Spleen (tissue), 11 donors: ENCODE measurements around the gene AHNAK2. TPM values are rescaled to one million over a fixed set of nuclear protein-coding genes. Genes with fewer than 3 reads are reported as not detected.
A peak's percentile ranks its signal among the peaks of the same experiment; 100 is the strongest.

Source experiments
- DNase-seq: peaks from one replicate; pipeline ENCODE4 v3.0.0-alpha.2; 2020
- H3K27ac ChIP-seq, 8 donors: fragments of 200-600 bp; sonication (generic) in 7 of 8; 1 replicate in 4 of 8; 2 replicates in 4 of 8; pipeline versions ENCODE4 v1.5.0 to v1.8.0; 2016 to 2021; ENCODE audit warnings: inconsistent platforms in 4 of 8, mild to moderate bottlenecking in 4 of 8, moderate library complexity in 1 of 8
- H3K27me3 ChIP-seq, 7 donors: fragments of 200-600 bp; sonication (generic) in 6 of 7; replicated peaks in 1 of 7; 1 replicate in 4 of 7; 2 replicates in 3 of 7; pipeline versions ENCODE4 v1.5.0 to v1.8.0; 2016 to 2021; ENCODE audit warnings: inconsistent platforms in 3 of 7, mild to moderate bottlenecking in 1 of 7
- H3K36me3 ChIP-seq, 6 donors: fragments of 200-600 bp; sonication (generic) in 5 of 6; 1 replicate in 4 of 6; 2 replicates in 2 of 6; pipeline versions ENCODE4 v1.5.0 to v1.8.0; 2016 to 2021; ENCODE audit warnings: inconsistent platforms in 2 of 6
- H3K4me1 ChIP-seq, 6 donors: fragments of 200-600 bp; sonication (generic) in 5 of 6; 1 replicate in 3 of 6; 2 replicates in 3 of 6; pipeline versions ENCODE4 v1.5.0 to v1.8.0; 2016 to 2021; ENCODE audit warnings: inconsistent platforms in 3 of 6
- H3K4me3 ChIP-seq, 8 donors: fragments of 200-600 bp; sonication (generic) in 7 of 8; 1 replicate in 4 of 8; 2 replicates in 4 of 8; pipeline versions ENCODE4 v1.5.0 to v1.8.0; 2016 to 2021; ENCODE audit warnings: inconsistent platforms in 4 of 8, mild to moderate bottlenecking in 4 of 8, moderate library complexity in 2 of 8
- H3K9me3 ChIP-seq, 8 donors: fragments of 200-600 bp; sonication (generic) in 7 of 8; 1 replicate in 4 of 8; 2 replicates in 4 of 8; pipeline versions ENCODE4 v1.5.0 to v1.8.0; 2016 to 2021; ENCODE audit warnings: inconsistent platforms in 4 of 8
- POLR2A ChIP-seq, 3 donors: fragments of 450-650 bp; IDR thresholded peaks; one replicate each; pipeline ENCODE4 v1.5.1; 2017; ENCODE audit warnings: antibody characterized with exemption in 3 of 3, mild to moderate bottlenecking in 1 of 3
- POLR2AphosphoS5 ChIP-seq, 3 donors: sonication (generic); formaldehyde crosslinking; IDR thresholded peaks; one replicate each; pipeline ENCODE4 v1.5.1; 2017; ENCODE audit warnings: antibody characterized with exemption in 3 of 3
- WGBS, 5 donors: extraction: QIAGEN DNeasy Blood & Tissue Kit in 3 of 5; methylation state at CpG; one replicate each; pipeline versions ENCODE4 v1.1.5 to v1.1.7; 2013 to 2018; 5-methylcytosine and 5-hydroxymethylcytosine counted together
- intact Hi-C: fragments of 100-400 bp; cut with DNase I; formaldehyde crosslinking; loops from one replicate; pipeline ENCODE4 v1.15.0; 2023; ENCODE audit warnings: low total_unique reads
- polyA plus RNA-seq, 3 donors: library from polyadenylated mRNA; stranded (reverse); fragments of 200-250 nt; gene quantifications; one replicate each; pipeline ENCODE4 v1.2.1, GENCODE V29; 2013
- total RNA-seq, 7 donors: library from RNA; depleted of rRNA in 3 of 7; stranded (reverse); fragments of >200 nt in 3 of 7; fragmentation: NEBNext Ultra II Directional in 4 of 7; extraction: Animal tissue kit (Norgen Biotek cat#: 25700) in 4 of 7; gene quantifications; one replicate each; pipeline versions ENCODE4 v1.1.0 to v1.2.1, GENCODE V29; 2016 to 2021
- TF ChIP-seq, protein P1 (sequence below), 11 experiments: fragments of 200-600 bp in 7 of 11; fragments of 450-650 bp in 4 of 11; sonication (generic) in 4 of 11; IDR thresholded peaks in 8 of 11; conservative IDR thresholded peaks in 3 of 11; 1 replicate in 7 of 11; 2 replicates in 4 of 11; pipeline versions ENCODE4 v1.4.0 to v1.8.0; 2016 to 2021; ENCODE audit warnings: antibody characterized with exemption in 11 of 11, inconsistent platforms in 4 of 11, mild to moderate bottlenecking in 1 of 11
- donor health status: healthy with polysubstance abuse.
- donor health status: DM: no; HTN: no; CAD: no; lungs with moderate emphysema.
- donor health status: DM: no; HTN: no; CAD: no.
- donor health status: Bipolar disorder and iron deficiency.
- donor health status: healthy.
- donor health status: DM: no; HTN: no; CAD: no.
- donor health status: DM: yes; HTN: yes; CAD: no.

AHNAK2 gene
- total and polyA plus RNA-seq, 10 donors = 0.26 to 1.3 (median 0.71) TPM

DNA sequence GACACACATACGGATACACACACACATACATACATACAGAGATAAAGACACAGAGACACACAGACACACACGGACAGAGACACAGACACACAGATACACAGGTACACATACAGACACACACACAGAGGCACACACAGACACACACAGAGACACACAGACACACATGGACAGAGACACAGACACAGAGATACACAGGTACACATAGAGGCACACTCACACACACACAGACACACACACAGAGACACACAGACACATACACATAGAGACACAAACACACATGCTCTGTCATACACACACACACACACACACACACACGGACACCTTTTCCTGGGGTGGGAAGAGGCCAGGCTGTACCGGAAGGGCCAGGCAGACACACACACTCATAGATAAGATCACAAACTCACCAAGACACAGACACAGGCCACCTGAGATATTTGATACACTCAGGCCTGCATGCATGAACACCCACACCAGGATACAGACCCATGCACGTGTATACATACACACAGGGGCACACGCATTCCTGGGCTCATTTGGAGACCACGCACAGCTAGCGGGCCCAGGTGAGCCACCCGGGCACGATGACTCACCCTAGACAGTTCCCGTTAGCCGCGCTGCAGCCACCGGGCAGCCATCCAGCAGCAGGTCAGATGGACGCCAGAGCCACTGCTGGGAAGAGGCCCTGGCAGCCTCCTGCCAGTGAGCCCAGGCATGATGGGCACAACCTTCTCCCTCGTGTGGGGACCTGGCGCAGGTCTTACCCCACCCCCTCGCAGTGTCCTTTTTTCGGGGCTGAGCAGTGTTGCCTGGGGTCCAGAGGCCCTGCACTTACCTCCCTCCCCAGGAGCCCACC is 1.8 kb upstream of the AHNAK2 start:
- Histone ChIP-seq H3K27me3 (peaks cover 0 to 45% (median 35%) of the 10 kb centered on the region in 7 donors), H3K9me3 (no peaks in the 10 kb centered on the region), H3K27ac (no peak overlapping the region), H3K36me3 (no peaks in the 10 kb centered on the region), H3K4me1 (peaks cover 9 to 39% (median 31%) of the 10 kb centered on the region in 6 donors), H3K4me3 (no peak overlapping the region)
- WGBS, 5 donors = 66 to 83% (median 74%) methylated on average over 17 to 19 of the region's 19 CpGs
- intact Hi-C loops = no loop called here
- TF ChIP-seq POLR2AphosphoS5 (IDR thresholded peaks at IDR 0.05) (no peak), POLR2A (IDR thresholded peaks at IDR 0.05) (no peak)
- TF ChIP-seq, protein P1, sequence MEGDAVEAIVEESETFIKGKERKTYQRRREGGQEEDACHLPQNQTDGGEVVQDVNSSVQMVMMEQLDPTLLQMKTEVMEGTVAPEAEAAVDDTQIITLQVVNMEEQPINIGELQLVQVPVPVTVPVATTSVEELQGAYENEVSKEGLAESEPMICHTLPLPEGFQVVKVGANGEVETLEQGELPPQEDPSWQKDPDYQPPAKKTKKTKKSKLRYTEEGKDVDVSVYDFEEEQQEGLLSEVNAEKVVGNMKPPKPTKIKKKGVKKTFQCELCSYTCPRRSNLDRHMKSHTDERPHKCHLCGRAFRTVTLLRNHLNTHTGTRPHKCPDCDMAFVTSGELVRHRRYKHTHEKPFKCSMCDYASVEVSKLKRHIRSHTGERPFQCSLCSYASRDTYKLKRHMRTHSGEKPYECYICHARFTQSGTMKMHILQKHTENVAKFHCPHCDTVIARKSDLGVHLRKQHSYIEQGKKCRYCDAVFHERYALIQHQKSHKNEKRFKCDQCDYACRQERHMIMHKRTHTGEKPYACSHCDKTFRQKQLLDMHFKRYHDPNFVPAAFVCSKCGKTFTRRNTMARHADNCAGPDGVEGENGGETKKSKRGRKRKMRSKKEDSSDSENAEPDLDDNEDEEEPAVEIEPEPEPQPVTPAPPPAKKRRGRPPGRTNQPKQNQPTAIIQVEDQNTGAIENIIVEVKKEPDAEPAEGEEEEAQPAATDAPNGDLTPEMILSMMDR (IDR thresholded peaks at IDR 0.05 in 8 of 11, conservative IDR thresholded peaks at IDR 0.05 in 3 of 11) = no peak
- peak; percentile 2 for DNase-seq

DNA sequence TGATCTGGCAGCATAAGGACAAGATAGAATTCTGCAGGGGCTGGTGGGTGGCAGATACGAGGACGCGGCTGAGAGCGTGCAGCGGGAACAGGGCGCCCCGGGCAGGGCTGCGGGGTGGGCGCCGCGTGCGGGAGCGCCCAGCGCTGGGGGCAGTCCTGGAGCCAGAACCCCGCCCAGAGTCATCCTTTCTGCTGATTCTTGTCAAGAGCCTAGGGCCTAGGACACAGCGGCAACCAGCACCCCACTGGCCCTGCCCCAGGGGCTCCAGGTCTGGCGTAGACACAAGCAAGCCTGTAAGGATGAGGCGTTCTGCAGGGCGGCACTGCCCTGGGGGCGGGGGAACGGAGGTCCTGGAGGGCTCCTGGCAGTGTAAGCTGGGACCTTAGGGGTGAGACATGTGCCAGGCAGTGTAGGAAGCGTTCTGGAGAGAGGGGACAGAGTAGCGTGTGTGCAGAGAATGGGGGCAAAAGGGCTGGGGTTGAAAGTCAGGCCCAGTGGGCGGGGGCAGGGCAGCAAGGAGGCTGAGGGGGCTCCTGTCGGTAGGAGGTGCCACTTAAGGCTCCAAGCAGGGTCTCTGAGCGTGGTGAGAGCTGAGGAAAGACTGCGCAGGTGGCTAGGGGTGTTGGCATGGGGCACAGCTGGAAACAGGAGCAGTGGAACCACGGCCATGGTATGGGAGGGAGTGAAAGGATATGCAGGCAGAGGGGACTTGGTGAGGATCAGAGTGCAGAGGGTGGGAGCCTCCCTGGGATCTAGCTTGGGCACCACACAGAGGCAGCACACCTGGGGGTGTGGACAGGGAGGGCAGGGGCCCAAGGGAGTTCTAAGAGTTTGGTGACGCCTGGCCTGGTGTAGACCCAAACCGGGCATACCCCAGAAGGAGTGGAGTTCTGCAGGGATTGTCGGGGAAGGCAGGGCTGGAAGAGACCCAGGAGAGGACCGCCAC is 845 bp upstream of the AHNAK2 start:
- intact Hi-C loops = no loop called here
- Histone ChIP-seq H3K27ac (no peak overlapping the region), H3K4me3 (peak overlapping the region in 6 of 8 donors; percentile 23 to 70 (median 44)), H3K27me3 (peaks cover 0 to 53% (median 37%) of the 10 kb centered on the region in 7 donors), H3K4me1 (peaks cover 9 to 44% (median 29%) of the 10 kb centered on the region in 6 donors), H3K36me3 (no peaks in the 10 kb centered on the region), H3K9me3 (no peaks in the 10 kb centered on the region)
- WGBS, 5 donors = 51 to 58% (median 57%) methylated on average over 29 to 32 of the region's 32 CpGs
- TF ChIP-seq POLR2A (IDR thresholded peaks at IDR 0.05) (no peak), POLR2AphosphoS5 (IDR thresholded peaks at IDR 0.05) (no peak)
- TF ChIP-seq, protein P1 (IDR thresholded peaks at IDR 0.05 in 8 of 11, conservative IDR thresholded peaks at IDR 0.05 in 3 of 11) = no peak
- peak; percentile 73 for DNase-seq

DNA sequence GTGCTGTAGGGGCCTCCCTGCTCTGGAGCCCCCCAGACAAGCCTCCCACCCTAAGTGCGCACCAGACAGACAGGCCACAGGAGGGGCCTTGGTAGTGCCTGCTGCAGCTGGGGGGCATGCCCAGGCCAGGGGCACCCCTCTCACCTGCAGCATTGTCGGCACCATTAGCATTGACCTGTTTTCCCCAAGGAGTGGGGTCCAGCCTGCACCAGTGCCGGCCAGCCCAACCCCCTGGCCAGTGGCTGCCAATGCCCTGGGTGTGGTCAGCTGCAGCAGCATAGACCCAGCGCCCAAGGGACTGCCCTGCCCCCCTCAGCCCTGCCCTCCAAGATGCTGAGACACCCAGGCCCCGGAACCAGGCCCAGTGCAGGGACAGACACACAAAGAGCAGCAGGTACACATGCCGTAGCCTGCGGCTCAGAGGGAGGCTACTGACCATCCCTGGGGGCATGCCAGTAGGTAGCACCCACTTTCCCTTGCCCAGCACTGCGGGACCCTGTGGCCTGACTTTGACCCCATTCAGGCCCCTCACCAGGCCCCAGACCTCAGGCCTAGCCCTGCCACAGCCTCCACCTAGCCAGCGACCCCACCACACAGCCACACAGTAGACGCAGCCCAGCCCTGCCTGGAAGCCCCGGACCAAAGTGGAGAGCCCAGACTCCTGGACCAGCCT is 1.0 kb downstream of the AHNAK2 start:
- Histone ChIP-seq H3K36me3 (no peaks in the 10 kb centered on the region), H3K9me3 (no peaks in the 10 kb centered on the region), H3K27me3 (peaks cover 0 to 70% (median 38%) of the 10 kb centered on the region in 7 donors), H3K4me1 (peaks cover 9 to 55% (median 34%) of the 10 kb centered on the region in 6 donors), H3K4me3 (peak overlapping the region in 4 of 8 donors; percentile 43 to 70 (median 48)), H3K27ac (no peak overlapping the region)
- no peak for TF ChIP-seq POLR2AphosphoS5 (IDR thresholded peaks at IDR 0.05)
- TF ChIP-seq, protein P1 (IDR thresholded peaks at IDR 0.05 in 8 of 11, conservative IDR thresholded peaks at IDR 0.05 in 3 of 11) = no peak
- no peak for TF ChIP-seq POLR2A (IDR thresholded peaks at IDR 0.05)
- WGBS, 5 donors = 63 to 80% (median 77%) methylated on average over 6 to 11 of the region's 11 CpGs; no CpG with 5 or more reads in 1 of the 5 donors
- intact Hi-C loops = loop anchor here (2.0 kb wide), 1 partner anchor 68 kb away; no protein-coding TSS in a partner anchor
- peak; percentile 75 for DNase-seq
